MCF 10A (cell line): Measurements from ENCODE around the gene FABP6. TPM values are rescaled to one million over a fixed set of nuclear protein-coding genes. Genes with fewer than 3 reads are reported as not detected.

Experiments used
- BruUV-seq: library from RNA; stranded (reverse); fragments of 400-500 nt; replicated peaks from 2 replicates; lab custom pipeline; 2021; lab: Mats Ljungman, UMichigan
- CTCF ChIA-PET: fragments of 300-600 bp; sonication (Branson Sonifier 250); formaldehyde crosslinking; extraction: SDS; loops from one replicate; lab custom pipeline; 2021; ENCODE audit warnings: antibody characterized with exemption, inconsistent platforms; lab: Yijun Ruan, JAX
- POLR2A ChIA-PET: fragments of 300-600, 350-650 bp; sonication (Branson Sonifier 250); formaldehyde crosslinking; extraction: SDS; loops from one replicate; lab custom pipeline; 2020; ENCODE audit warnings: antibody characterized with exemption, inconsistent platforms; lab: Yijun Ruan, JAX
- DNase-seq: peaks from one replicate; pipeline ENCODE4 v3.0.0-alpha.2; 2018; ENCODE audit not compliant: unreplicated experiment
- H3K27ac Mint-ChIP-seq: one replicate; pipeline ENCODE4 v1.8.0; 2022; ENCODE audit warnings: mild to moderate bottlenecking, low read depth, mixed read lengths; ENCODE audit not compliant: unreplicated experiment
- H3K27me3 Mint-ChIP-seq: one replicate; pipeline ENCODE4 v1.8.0; 2022; ENCODE audit warnings: mixed read lengths; ENCODE audit not compliant: insufficient read depth, unreplicated experiment
- H3K36me3 Mint-ChIP-seq: one replicate; pipeline ENCODE4 v1.8.0; 2022; ENCODE audit warnings: mild to moderate bottlenecking, moderate library complexity, mixed read lengths; ENCODE audit not compliant: insufficient read depth, unreplicated experiment
- H3K4me1 Mint-ChIP-seq: one replicate; pipeline ENCODE4 v1.8.0; 2022; ENCODE audit warnings: mixed read lengths; ENCODE audit not compliant: insufficient read depth, unreplicated experiment
- H3K4me3 Mint-ChIP-seq: one replicate; pipeline ENCODE4 v1.8.0; 2022; ENCODE audit warnings: mild to moderate bottlenecking, moderate library complexity, mixed read lengths; ENCODE audit not compliant: unreplicated experiment
- H3K9me3 Mint-ChIP-seq: one replicate; pipeline ENCODE4 v1.8.0; 2022; ENCODE audit warnings: mixed read lengths; ENCODE audit not compliant: unreplicated experiment
- intact Hi-C: fragments of 100-400 bp; cut with micrococcal nuclease; formaldehyde crosslinking; loops from 2 replicates; pipeline ENCODE4 v1.14.1; 2022
- total RNA-seq: library from RNA; stranded (reverse); gene quantifications from 2 replicates; pipeline ENCODE4 v1.2.3, GENCODE V29; 2022
- TF ChIP-seq, protein P1 (sequence below): fragments of 200-600 bp; IDR thresholded peaks from one replicate; pipeline ENCODE4 v1.8.0; 2022; ENCODE audit warnings: antibody characterized with exemption, mild to moderate bottlenecking; ENCODE audit not compliant: unreplicated experiment

FABP6 gene
- total RNA-seq, 1 experiment from 2014 or later = not detected

DNA sequence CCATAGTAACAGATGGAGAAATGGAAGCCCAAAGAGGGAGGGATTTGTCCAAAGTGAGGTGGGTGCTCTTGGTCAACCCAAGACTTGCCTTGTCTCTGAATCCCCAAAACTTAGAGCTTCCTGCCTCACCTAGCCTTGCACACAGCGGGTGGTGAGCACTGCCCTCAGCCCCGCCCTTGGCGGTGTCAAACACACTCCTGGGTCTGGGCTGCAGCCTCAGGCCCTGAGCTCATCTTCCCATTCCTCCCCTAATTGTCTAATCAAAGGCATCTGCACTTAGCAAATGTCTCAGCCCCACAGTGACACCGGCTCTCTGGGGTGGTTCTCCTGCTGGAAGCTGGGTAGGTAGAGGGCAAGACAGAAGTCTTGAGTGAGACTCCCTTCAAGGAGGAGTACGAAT, 20.9 kb downstream of the FABP6 start:
- intact Hi-C loops = no loop called here
- no peak overlapping the region for H3K27ac Mint-ChIP-seq
- no peaks in the 10 kb centered on the region for H3K9me3 Mint-ChIP-seq
- POLR2A ChIA-PET = interaction anchor here (1.5 to 1.6 kb wide), 2 partner anchors 17 to 93 kb away, joined by 4 to 5 read pairs; no protein-coding TSS in a partner anchor
- no peaks in the 10 kb centered on the region for H3K27me3 Mint-ChIP-seq
- no peak for DNase-seq
- H3K36me3 Mint-ChIP-seq = no peaks in the 10 kb centered on the region
- TF ChIP-seq, protein P1, sequence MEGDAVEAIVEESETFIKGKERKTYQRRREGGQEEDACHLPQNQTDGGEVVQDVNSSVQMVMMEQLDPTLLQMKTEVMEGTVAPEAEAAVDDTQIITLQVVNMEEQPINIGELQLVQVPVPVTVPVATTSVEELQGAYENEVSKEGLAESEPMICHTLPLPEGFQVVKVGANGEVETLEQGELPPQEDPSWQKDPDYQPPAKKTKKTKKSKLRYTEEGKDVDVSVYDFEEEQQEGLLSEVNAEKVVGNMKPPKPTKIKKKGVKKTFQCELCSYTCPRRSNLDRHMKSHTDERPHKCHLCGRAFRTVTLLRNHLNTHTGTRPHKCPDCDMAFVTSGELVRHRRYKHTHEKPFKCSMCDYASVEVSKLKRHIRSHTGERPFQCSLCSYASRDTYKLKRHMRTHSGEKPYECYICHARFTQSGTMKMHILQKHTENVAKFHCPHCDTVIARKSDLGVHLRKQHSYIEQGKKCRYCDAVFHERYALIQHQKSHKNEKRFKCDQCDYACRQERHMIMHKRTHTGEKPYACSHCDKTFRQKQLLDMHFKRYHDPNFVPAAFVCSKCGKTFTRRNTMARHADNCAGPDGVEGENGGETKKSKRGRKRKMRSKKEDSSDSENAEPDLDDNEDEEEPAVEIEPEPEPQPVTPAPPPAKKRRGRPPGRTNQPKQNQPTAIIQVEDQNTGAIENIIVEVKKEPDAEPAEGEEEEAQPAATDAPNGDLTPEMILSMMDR = no peak
- H3K4me1 Mint-ChIP-seq = no peaks in the 10 kb centered on the region
- H3K4me3 Mint-ChIP-seq = no peak overlapping the region
- CTCF ChIA-PET = interaction anchor here (0.6 to 3.1 kb wide), 3 partner anchors 9 to 95 kb away, joined by 4 to 26 read pairs (median 7); no protein-coding TSS in a partner anchor
- BruUV-seq = no TSS peak

DNA sequence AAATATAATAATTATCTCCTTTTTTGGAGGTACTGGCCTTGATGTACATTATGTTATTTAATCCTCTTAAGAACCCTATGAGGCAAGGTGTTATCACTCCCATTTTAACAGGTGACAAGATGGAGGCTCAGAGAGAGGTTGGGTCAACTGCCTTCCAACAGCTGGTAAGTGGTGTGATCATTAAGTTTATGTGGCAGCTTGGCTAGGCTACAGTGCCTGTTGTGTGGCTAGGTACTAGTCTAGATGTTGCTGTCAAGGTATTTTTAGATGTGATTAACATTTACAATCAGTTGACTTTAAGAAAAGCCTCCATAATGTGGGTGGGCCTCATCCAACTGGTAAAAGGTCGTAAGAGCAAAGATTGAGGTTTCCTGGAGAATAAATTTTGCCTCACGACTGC, 21.5 kb downstream of the FABP6 start:
- BruUV-seq = no TSS peak
- no peak for DNase-seq
- TF ChIP-seq, protein P1 = no peak
- ChIA-PET POLR2A (interaction anchor here (0.6 to 1.6 kb wide), 3 partner anchors 17 to 92 kb away, joined by 3 to 5 read pairs (median 3); no protein-coding TSS in a partner anchor), CTCF (interaction anchor here (0.6 to 3.1 kb wide), 6 partner anchors 9 to 1369 kb away, joined by 3 to 26 read pairs (median 4); no protein-coding TSS in a partner anchor)
- no peaks in the 10 kb centered on the region for H3K4me1 Mint-ChIP-seq
- no peaks in the 10 kb centered on the region for H3K27me3 Mint-ChIP-seq
- no peaks in the 10 kb centered on the region for H3K9me3 Mint-ChIP-seq
- H3K4me3 Mint-ChIP-seq = no peak overlapping the region
- no peak overlapping the region for H3K27ac Mint-ChIP-seq
- intact Hi-C loops = no loop called here
- H3K36me3 Mint-ChIP-seq = no peaks in the 10 kb centered on the region

DNA sequence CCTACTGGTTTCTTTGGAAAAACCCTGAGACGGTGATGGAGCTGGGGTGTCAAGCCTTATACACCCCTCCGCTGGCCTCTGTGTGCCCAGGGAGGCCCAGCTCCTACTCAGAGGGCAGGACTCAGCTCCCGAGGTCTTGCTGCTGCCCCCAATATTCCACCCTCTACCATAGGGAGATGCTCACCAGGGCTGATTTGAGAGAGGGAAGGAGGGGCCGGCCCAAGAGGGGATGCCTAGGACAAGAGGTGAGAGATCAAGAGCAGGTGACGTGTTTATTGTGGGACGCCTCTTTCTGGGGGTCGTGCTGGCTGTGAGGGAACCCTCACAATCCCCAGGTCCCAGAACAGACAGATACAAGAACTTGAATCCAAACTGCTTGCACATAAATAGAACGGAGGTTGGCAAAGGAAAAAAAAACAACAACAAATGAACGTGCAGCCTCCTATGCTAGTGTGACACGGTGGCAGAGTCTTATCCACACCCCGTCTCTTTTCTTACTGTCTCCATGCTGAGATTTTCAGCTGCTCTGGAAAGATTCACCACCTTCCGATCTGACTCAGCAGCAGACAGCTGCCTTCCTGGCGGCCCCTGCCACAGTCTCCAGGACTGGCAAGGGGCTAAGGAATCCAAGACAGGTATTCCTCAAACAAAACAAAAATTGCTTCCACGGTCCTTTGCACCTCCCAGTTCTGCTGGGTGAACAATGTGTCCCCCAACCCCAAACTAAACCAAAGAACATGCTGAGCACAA, 22.3 kb downstream of the FABP6 start:
- intact Hi-C loops = no loop called here
- no peaks in the 10 kb centered on the region for H3K36me3 Mint-ChIP-seq
- no peak overlapping the region for H3K27ac Mint-ChIP-seq
- no peak overlapping the region for H3K4me3 Mint-ChIP-seq
- no peaks in the 10 kb centered on the region for H3K9me3 Mint-ChIP-seq
- no peak for DNase-seq
- CTCF ChIA-PET = interaction anchor here (0.7 to 3.1 kb wide), 6 partner anchors 8 to 1369 kb away, joined by 3 to 26 read pairs (median 4); no protein-coding TSS in a partner anchor
- no peaks in the 10 kb centered on the region for H3K27me3 Mint-ChIP-seq
- TF ChIP-seq, protein P1 = no peak
- no TSS peak for BruUV-seq
- POLR2A ChIA-PET = interaction anchor here (0.6 to 1.0 kb wide), 2 partner anchors 42 to 91 kb away, joined by 3 read pairs; no protein-coding TSS in a partner anchor
- H3K4me1 Mint-ChIP-seq = no peaks in the 10 kb centered on the region

GRCh38 chr5:160252916-160253315, 23.6 kb downstream of the FABP6 start:
- Mint-ChIP-seq H3K4me3 (no peak overlapping the region), H3K9me3 (no peaks in the 10 kb centered on the region), H3K4me1 (no peaks in the 10 kb centered on the region), H3K36me3 (no peaks in the 10 kb centered on the region), H3K27ac (no peak overlapping the region), H3K27me3 (no peaks in the 10 kb centered on the region)
- no peak for DNase-seq
- CTCF ChIA-PET = interaction anchor here (0.5 to 1.1 kb wide), 4 partner anchors 36 to 93 kb away, joined by 3 to 5 read pairs (median 4); no protein-coding TSS in a partner anchor
- intact Hi-C loops = no loop called here
- TF ChIP-seq, protein P1 = no peak
- no TSS peak for BruUV-seq
- POLR2A ChIA-PET = no interaction called here
